WERI-Rb-1 (cell line): ENCODE results near the gene WEE1.

Experiments used
- DNase-seq: peaks from one replicate; pipeline ENCODE4 v3.0.0-alpha.2; 2020
- H3K27ac ChIP-seq: fragments of 250-450 bp; sonication (Bioruptor Pico); 2 replicates; pipeline ENCODE4 v1.5.1; 2020; ENCODE audit warnings: mild to moderate bottlenecking, moderate library complexity
- H3K27me3 ChIP-seq: fragments of 250-450 bp; sonication (Bioruptor Pico); 2 replicates; pipeline ENCODE4 v1.5.1; 2021; ENCODE audit warnings: mild to moderate bottlenecking, low read depth, moderate library complexity; ENCODE audit not compliant: insufficient read depth, severe bottlenecking
- H3K36me3 ChIP-seq: fragments of 250-450 bp; sonication (Bioruptor Pico); 2 replicates; pipeline ENCODE4 v1.5.1; 2020; ENCODE audit warnings: mild to moderate bottlenecking, moderate library complexity
- H3K4me3 ChIP-seq: 2 replicates; pipeline ENCODE4 v1.5.1; 2011; ENCODE audit warnings: low read depth, mild to moderate bottlenecking, control low read depth, low read length
- H3K9me3 ChIP-seq: fragments of 250-450 bp; sonication (Bioruptor Pico); 2 replicates; pipeline ENCODE4 v1.5.1; 2021; ENCODE audit warnings: mild to moderate bottlenecking, moderate library complexity; ENCODE audit not compliant: severe bottlenecking
- CTCF ChIP-seq: IDR thresholded peaks from 2 replicates; pipeline ENCODE4 v1.5.1; 2011; ENCODE audit warnings: low read depth, mild to moderate bottlenecking, control low read depth, inconsistent platforms, low read length

The WEE1 gene

DNA sequence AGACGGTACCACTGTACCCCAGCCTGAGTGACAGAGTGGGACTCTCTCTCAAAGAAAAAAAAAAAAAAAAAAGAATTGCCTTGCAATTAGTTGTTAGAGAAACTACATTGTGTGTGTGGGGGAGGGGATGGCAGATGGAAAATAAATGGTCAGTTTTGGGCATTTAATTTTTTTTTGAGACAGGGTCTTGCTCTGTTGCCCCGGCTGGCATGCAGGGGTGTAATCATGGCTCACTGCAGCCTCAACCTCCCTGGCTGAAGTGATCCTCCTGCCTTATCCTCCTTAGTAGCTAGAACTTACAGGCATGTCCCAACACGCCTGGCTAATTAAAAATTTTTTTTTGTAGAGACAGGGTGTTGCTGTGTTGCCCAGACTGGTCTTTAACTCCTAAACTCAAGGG, 36.4 kb downstream of the WEE1 start:
- no peak for TF ChIP-seq CTCF
- H3K4me3 ChIP-seq = no peak overlapping the region
- no peaks in the 10 kb centered on the region for H3K9me3 ChIP-seq
- H3K27me3 ChIP-seq = no peaks in the 10 kb centered on the region
- H3K27ac ChIP-seq = no peak overlapping the region
- H3K36me3 ChIP-seq = no peaks in the 10 kb centered on the region
- DNase-seq = no peak

DNA sequence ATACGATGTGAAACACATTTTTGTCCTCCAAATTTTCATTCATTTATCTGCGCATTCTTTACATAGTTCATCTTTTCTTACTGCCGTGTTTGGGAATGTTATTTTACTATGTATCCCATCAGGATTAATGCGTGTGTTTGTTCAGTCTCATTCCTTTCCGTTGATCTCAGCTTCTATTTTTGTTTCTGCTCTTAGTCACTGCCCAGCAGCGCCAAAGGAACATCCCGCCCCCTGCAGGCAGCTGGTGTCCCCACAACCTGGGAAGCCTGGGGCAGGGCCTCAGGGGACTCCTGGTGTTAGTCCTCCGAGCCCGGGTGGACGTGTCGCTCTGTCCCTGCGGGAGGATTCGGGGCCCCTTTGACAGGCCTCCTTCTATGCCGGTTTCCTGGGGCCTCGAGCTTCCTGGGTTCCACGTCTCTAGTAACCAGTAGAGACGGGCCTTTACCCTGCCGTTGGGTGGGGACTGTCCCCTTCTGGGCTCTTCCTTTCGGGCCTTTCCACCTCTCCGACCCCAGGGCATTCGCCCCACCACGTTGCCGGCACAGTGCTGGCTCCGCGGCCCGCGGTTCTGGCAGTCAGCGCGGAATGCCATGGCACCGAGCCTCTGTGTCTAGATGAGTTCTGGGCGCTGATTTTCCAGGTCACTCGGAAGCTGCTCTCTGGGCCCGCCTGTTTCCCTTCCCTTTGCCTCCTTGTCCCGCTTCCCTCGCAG, 39.8 kb downstream of the WEE1 start:
- Histone ChIP-seq H3K4me3 (peak overlapping the region; percentile 78), H3K27me3 (no peaks in the 10 kb centered on the region), H3K9me3 (no peaks in the 10 kb centered on the region), H3K36me3 (no peaks in the 10 kb centered on the region), H3K27ac (peak overlapping the region; percentile 77)
- peak; percentile 96 for DNase-seq
- peak; percentile 87 for TF ChIP-seq CTCF

- Histone ChIP-seq H3K27me3 (no peaks in the 10 kb centered on the region), H3K36me3 (no peaks in the 10 kb centered on the region), H3K9me3 (no peaks in the 10 kb centered on the region), H3K27ac (peak overlapping the region; percentile 77), H3K4me3 (peak overlapping the region; percentile 78)
- TF ChIP-seq CTCF = peak; percentile 88
- peak; percentile 91 for DNase-seq
Measured at GRCh38 chr11:9613830-9614762, 40.6 kb downstream of the WEE1 start.

DNA sequence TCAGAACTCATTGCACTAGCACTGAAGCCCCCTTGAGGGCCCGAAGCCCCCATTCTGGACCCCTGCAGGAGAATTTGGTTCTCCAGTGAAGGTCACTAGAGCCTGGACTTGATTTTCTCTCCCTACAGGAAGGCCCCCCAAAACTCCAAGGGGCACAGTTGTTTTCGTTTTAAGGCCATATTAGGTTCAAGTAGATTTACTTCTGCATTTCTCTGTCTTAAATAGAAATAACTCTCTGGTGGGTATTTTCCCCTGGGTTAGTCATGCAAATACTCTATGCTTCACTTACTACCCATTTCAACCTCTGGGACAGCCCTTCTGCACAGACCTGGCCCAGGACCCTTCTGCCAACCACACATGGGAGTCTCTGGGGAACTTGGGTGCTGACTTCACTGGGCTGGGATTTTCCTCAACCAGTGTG, 41.6 kb downstream of the WEE1 start:
- no peak for TF ChIP-seq CTCF
- no peak for DNase-seq
- Histone ChIP-seq H3K4me3 (no peak overlapping the region), H3K9me3 (no peaks in the 10 kb centered on the region), H3K27me3 (no peaks in the 10 kb centered on the region), H3K36me3 (no peaks in the 10 kb centered on the region), H3K27ac (no peak overlapping the region)

DNA sequence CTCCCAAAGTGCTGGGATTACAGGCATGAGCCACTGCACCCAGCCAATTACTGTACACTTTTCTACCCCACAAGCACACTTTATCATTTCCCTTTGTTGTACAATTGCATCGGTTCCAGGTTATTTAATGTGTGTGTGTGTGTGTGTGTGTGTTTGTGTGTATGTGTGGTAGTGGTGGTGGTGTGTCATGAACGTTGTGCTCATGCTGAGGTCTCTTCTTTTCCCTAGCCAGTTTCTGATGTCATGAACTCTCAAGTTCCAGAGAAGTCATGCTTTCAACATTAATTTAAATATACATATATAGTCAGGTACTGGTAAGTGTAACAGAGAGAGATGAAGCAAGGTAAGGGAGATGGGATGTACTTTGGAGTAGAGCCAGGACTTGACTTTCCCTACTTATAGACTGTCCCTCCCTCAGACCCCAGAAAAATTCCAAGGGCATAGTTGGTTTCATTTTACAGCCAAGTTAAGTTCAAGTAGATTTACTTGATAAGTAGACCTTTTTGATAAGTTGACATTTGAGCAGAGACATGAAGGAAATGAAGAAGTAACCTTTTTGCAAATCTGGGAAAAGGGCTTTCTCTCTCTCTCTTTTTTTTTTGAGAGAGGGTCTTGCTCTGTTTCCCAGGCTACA, 42.7 kb downstream of the WEE1 start:
- no peak overlapping the region for H3K27ac ChIP-seq
- no peaks in the 10 kb centered on the region for H3K27me3 ChIP-seq
- no peak for DNase-seq
- no peaks in the 10 kb centered on the region for H3K36me3 ChIP-seq
- H3K9me3 ChIP-seq = no peaks in the 10 kb centered on the region
- TF ChIP-seq CTCF = no peak
- no peak overlapping the region for H3K4me3 ChIP-seq
